ENCODE results near the gene TMEM119. TPM values are rescaled to one million over a fixed set of nuclear protein-coding genes. Genes with fewer than 3 reads are reported as not detected.

The TMEM119 gene
- polyA plus RNA-seq, 1 of the 3 experiments (the other 2 are of a cell fraction) = 25.7 TPM

DNA sequence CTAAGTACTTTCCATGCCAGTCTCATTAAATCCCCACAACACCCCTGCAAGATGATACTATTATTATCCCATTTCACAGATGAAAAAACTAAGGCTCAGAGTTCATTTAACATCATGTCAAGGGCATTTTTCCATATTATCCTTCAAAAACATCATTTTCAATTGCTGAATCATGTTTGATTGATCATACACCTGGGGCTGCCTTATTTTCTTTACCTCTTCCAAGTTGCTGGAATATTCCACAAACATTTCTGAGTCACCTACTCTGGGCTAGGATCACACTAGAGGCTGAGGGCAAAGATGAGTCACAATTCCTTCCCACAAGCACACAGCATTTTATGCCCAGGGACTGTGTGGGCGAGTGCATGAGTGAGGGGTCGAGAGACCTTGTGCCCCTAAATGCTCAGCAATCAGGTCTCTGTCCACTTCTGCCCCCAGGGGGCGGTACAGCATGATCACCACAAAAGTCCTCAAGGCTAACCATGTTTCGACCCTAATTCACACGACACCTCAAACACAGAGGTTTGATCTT, 14.1 kb upstream of the TMEM119 start (continued):
- TF ChIP-seq, protein P1, sequence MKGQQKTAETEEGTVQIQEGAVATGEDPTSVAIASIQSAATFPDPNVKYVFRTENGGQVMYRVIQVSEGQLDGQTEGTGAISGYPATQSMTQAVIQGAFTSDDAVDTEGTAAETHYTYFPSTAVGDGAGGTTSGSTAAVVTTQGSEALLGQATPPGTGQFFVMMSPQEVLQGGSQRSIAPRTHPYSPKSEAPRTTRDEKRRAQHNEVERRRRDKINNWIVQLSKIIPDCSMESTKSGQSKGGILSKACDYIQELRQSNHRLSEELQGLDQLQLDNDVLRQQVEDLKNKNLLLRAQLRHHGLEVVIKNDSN (IDR thresholded peaks at IDR 0.05; ENCODE audit: borderline replicate concordance, low read depth) = no peak
- no peak for TF ChIP-seq ELF1 (IDR thresholded peaks at IDR 0.05)
- TF ChIP-seq RXRA (IDR thresholded peaks at IDR 0.05; ENCODE audit: borderline replicate concordance, low read depth) = no peak; the same call in 1 of the 2 replicates
- TF ChIP-seq MXI1 (IDR thresholded peaks at IDR 0.05; ENCODE audit: low read depth, low read length) = no peak
- TF ChIP-seq SIN3A (IDR thresholded peaks at IDR 0.05; ENCODE audit: borderline replicate concordance, low read depth, low read length) = no peak

GRCh38 chr12:108610856-108611605, 13.1 kb upstream of the TMEM119 start:
- no peak for DNase-seq
- Histone ChIP-seq H3K36me3 (replicated peaks in 1 of 2; ENCODE audit: control insufficient read depth in 1 of 2, insufficient read depth in 2 of 2, low read length in 1 of 2) (no peaks in the 10 kb centered on the region), H2AFZ (ENCODE audit: low read depth) (no peak overlapping the region), H3K9ac (no peak overlapping the region), H4K20me1 (ENCODE audit: insufficient read depth) (no peaks in the 10 kb centered on the region), H3K4me1 (ENCODE audit: control insufficient read depth in 1 of 2, insufficient read depth in 2 of 2, low read depth in 1 of 2, low read length in 1 of 2) (peaks cover 7 to 20% of the 10 kb centered on the region in 2 experiments; a peak in 3 of 4 replicates), H3K27ac (ENCODE audit: low read depth in 2 of 2, low read length in 1 of 2) (peak overlapping the region in 1 of 2 experiments; percentile 61; a peak in 1 of 4 replicates), H3K9me3 (no peaks in the 10 kb centered on the region), H3K4me2 (no peak overlapping the region), H3F3A (replicated peaks; ENCODE audit: insufficient read depth) (peaks cover 6% of the 10 kb centered on the region), H3K4me3 (ENCODE audit: low read depth in 2 of 2, low read length in 1 of 2) (no peak overlapping the region), H3K9me2 (no peaks in the 10 kb centered on the region), H3K79me2 (ENCODE audit: insufficient read depth) (no peaks in the 10 kb centered on the region), H3K27me3 (ENCODE audit: insufficient read depth) (no peaks in the 10 kb centered on the region)
- 93% methylated on average over 12 of the region's 15 CpGs for WGBS (ENCODE audit: low lambda C conversion rate)
- TF ChIP-seq RFX5 (IDR thresholded peaks at IDR 0.05; ENCODE audit: low read length) (no peak), MAX (IDR thresholded peaks at IDR 0.05; ENCODE audit: low read depth) (no peak), NRF1 (IDR thresholded peaks at IDR 0.05; ENCODE audit: low read depth, low read length) (no peak), FOXJ3 (CRISPR knock-in tag; IDR thresholded peaks at IDR 0.05) (no peak), ELF1 (IDR thresholded peaks at IDR 0.05) (no peak), ZBTB33 (IDR thresholded peaks at IDR 0.05; ENCODE audit: borderline replicate concordance, low read depth) (no peak), TCF12 (IDR thresholded peaks at IDR 0.05) (no peak), NFIC (IDR thresholded peaks at IDR 0.05; ENCODE audit: borderline replicate concordance) (no peak), GABPA (IDR thresholded peaks at IDR 0.05; ENCODE audit: low read depth) (no peak), TAF1 (IDR thresholded peaks at IDR 0.05; ENCODE audit: borderline replicate concordance, low read depth, low read length) (no peak), FOXM1 (IDR thresholded peaks at IDR 0.05; ENCODE audit: low read depth) (no peak), SIN3A (IDR thresholded peaks at IDR 0.05; ENCODE audit: borderline replicate concordance, low read depth, low read length) (no peak), EP300 (IDR thresholded peaks at IDR 0.05; ENCODE audit: borderline replicate concordance in 1 of 2, low read depth in 1 of 2, low read length in 1 of 2) (no peak), JUND (IDR thresholded peaks at IDR 0.05) (no peak), CTCF (IDR thresholded peaks at IDR 0.05) (no peak), FOSL2 (IDR thresholded peaks at IDR 0.05; ENCODE audit: borderline replicate concordance, low read depth) (no peak), RXRA (IDR thresholded peaks at IDR 0.05; ENCODE audit: borderline replicate concordance, low read depth) (no peak), POLR2AphosphoS5 (IDR thresholded peaks at IDR 0.05; ENCODE audit: low read depth, low read length) (no peak), YY1 (IDR thresholded peaks at IDR 0.05; ENCODE audit: low read depth) (no peak), RAD21 (IDR thresholded peaks at IDR 0.05; ENCODE audit: low read length) (no peak)
- POLR2A ChIA-PET = no interaction called here
- CTCF ChIA-PET = interaction anchor here (1.0 to 19.2 kb wide), 4 partner anchors 10 to 340 kb away, joined by 4 to 503 read pairs (median 4); partner anchors contain the start of genes ISCU and SART3
